ENCODE measurements around the gene TKTL2.

- no peak for TF ChIP-seq NFYB (CRISPR knock-in tag; conservative IDR thresholded peaks at IDR 0.05; ENCODE audit: low read depth)
- no peak for TF ChIP-seq CTCF (IDR thresholded peaks at IDR 0.05)
- no peak for TF ChIP-seq NR3C1 (CRISPR knock-in tag; conservative IDR thresholded peaks at IDR 0.05; ENCODE audit: low read depth)
- no peak for TF ChIP-seq USF2 (CRISPR knock-in tag; IDR thresholded peaks at IDR 0.05)
- TF ChIP-seq GTF2I (CRISPR knock-in tag; conservative IDR thresholded peaks at IDR 0.05), result no peak
- no peak for TF ChIP-seq ZNF317 (CRISPR knock-in tag; IDR thresholded peaks at IDR 0.05; ENCODE audit: borderline replicate concordance, low read depth)
- TF ChIP-seq NR1H2 (CRISPR knock-in tag; IDR thresholded peaks at IDR 0.05), result no peak
- no peak for TF ChIP-seq HMGXB4 (CRISPR knock-in tag; IDR thresholded peaks at IDR 0.05)
- no peak for TF ChIP-seq ATF1 (CRISPR knock-in tag; IDR thresholded peaks at IDR 0.05)
- TF ChIP-seq IRF2 (CRISPR knock-in tag; IDR thresholded peaks at IDR 0.05; ENCODE audit: borderline replicate concordance, low read depth), result no peak
- no peak for TF ChIP-seq PREB (CRISPR knock-in tag; IDR thresholded peaks at IDR 0.05; ENCODE audit: borderline replicate concordance)
- TF ChIP-seq MAX (CRISPR knock-in tag; IDR thresholded peaks at IDR 0.05), result no peak
- no peak for TF ChIP-seq ELF4 (CRISPR knock-in tag; IDR thresholded peaks at IDR 0.05; ENCODE audit: low read depth)
Measured at GRCh38 chr4:163462556-163462955, 11.0 kb downstream of the TKTL2 start.
